OCI-LY7 (cell line): ENCODE data around the gene ARHGEF12.

ENCODE experiments used
- EZH2phosphoT487 ChIP-seq: fragments of 200-600 bp; sonication (generic); IDR thresholded peaks from 2 replicates; pipeline ENCODE4 v1.6.1; 2018; ENCODE audit warnings: low read depth, borderline replicate concordance, mild to moderate bottlenecking, mixed run types, antibody characterized with exemption, low read length, moderate library complexity, mixed read lengths
- TF ChIP-seq, protein P1 (sequence below): fragments of 200-600 bp; sonication (generic); conservative IDR thresholded peaks from 2 replicates; pipeline ENCODE4 v1.5.1; 2014; ENCODE audit warnings: mild to moderate bottlenecking, antibody characterized with exemption, low read length, moderate library complexity, mixed read lengths

DNA sequence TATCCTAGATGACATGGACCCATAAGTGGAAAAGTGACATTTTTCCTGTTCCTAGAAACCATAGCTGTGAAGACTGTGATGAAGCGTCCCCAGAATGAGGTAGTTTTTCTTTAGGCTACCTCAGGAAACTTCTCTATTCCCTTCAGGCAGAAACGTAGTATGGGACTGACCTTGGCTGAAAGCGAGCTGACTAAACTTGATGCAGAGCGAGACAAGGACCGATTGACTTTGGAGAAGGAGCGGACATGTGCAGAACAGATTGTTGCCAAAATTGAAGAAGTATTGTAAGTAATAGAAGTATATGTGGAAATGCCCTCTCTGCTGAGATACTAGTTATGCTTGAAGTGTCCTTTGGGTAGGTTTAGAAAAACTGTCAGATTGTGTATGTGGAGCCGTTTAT is 110.6 kb downstream of the ARHGEF12 start:
- TF ChIP-seq, protein P1, sequence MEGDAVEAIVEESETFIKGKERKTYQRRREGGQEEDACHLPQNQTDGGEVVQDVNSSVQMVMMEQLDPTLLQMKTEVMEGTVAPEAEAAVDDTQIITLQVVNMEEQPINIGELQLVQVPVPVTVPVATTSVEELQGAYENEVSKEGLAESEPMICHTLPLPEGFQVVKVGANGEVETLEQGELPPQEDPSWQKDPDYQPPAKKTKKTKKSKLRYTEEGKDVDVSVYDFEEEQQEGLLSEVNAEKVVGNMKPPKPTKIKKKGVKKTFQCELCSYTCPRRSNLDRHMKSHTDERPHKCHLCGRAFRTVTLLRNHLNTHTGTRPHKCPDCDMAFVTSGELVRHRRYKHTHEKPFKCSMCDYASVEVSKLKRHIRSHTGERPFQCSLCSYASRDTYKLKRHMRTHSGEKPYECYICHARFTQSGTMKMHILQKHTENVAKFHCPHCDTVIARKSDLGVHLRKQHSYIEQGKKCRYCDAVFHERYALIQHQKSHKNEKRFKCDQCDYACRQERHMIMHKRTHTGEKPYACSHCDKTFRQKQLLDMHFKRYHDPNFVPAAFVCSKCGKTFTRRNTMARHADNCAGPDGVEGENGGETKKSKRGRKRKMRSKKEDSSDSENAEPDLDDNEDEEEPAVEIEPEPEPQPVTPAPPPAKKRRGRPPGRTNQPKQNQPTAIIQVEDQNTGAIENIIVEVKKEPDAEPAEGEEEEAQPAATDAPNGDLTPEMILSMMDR: no peak
- TF ChIP-seq EZH2phosphoT487: no peak
